Measurements from ENCODE around the gene FIGNL2. TPM values are rescaled to one million over a fixed set of nuclear protein-coding genes. Genes with fewer than 3 reads are reported as not detected.

Gene FIGNL2
- total and polyA plus RNA-seq, 2 donors: 0.38 to 0.52 TPM

DNA sequence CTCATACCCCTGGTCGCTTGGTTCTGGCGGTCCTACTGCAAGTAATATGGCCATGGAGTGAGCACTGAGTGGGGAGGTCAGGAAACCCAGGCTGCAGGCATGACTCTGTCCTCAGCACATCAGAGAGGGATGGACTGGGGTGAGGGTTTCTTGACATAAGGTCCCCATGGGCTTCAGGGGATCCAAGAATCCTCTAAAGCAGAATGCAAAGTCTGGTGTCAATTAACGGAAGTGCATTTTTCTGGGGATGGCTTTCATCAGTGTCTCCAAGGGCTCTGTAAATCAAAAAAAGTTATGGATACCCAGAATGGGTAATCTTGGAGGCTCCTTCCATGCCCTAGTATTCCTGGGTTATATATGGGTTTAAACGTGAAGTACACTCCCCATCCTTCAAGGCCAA is 3.7 kb downstream of the FIGNL2 start:
- Histone ChIP-seq H3K9me3 (ENCODE audit: control insufficient read depth in 2 of 2, insufficient read depth in 1 of 2, low read length in 1 of 2) (peaks cover 3 to 4% of the 10 kb centered on the region in 2 donors), H3K27me3 (ENCODE audit: control insufficient read depth in 2 of 2, insufficient read depth in 1 of 2, low read length in 1 of 2) (peaks cover 38 to 72% of the 10 kb centered on the region in 2 donors), H3K36me3 (ENCODE audit: control insufficient read depth in 2 of 2, insufficient read depth in 2 of 2, low read length in 1 of 2) (no peaks in the 10 kb centered on the region), H3K27ac (ENCODE audit: low read depth in 1 of 2, low read length in 1 of 2) (no peak overlapping the region), H3K4me3 (ENCODE audit: low read length in 2 of 2) (no peak overlapping the region), H3K4me1 (ENCODE audit: control insufficient read depth in 2 of 2, insufficient read depth in 2 of 2, low read length in 2 of 2) (peaks cover 5 to 22% of the 10 kb centered on the region in 2 donors)
- DNase-seq (ENCODE audit: low read depth in 6 of 9, low spot score in 9 of 9): no peak
- 98% methylated on average over 4 of the region's 4 CpGs for WGBS

- no peaks in the 10 kb centered on the region for H3K36me3 ChIP-seq (ENCODE audit: control insufficient read depth in 2 of 2, insufficient read depth in 2 of 2, low read length in 1 of 2)
- H3K4me1 ChIP-seq (ENCODE audit: control insufficient read depth in 2 of 2, insufficient read depth in 2 of 2, low read length in 2 of 2): peaks cover 0 to 14% of the 10 kb centered on the region in 2 donors
- H3K4me3 ChIP-seq (ENCODE audit: low read length in 2 of 2): no peak overlapping the region
- WGBS: 94% methylated on average over 6 of the region's 6 CpGs
- no peak for DNase-seq (ENCODE audit: low read depth in 6 of 9, low spot score in 9 of 9)
- H3K27me3 ChIP-seq (ENCODE audit: control insufficient read depth in 2 of 2, insufficient read depth in 1 of 2, low read length in 1 of 2): peaks cover 10 to 51% of the 10 kb centered on the region in 2 donors
- no peak overlapping the region for H3K27ac ChIP-seq (ENCODE audit: low read depth in 1 of 2, low read length in 1 of 2)
- peaks cover 0 to 1% of the 10 kb centered on the region in 2 donors for H3K9me3 ChIP-seq (ENCODE audit: control insufficient read depth in 2 of 2, insufficient read depth in 1 of 2, low read length in 1 of 2)
Observed at GRCh38 chr12:51841727-51842126, 6.8 kb downstream of the FIGNL2 start.

DNA sequence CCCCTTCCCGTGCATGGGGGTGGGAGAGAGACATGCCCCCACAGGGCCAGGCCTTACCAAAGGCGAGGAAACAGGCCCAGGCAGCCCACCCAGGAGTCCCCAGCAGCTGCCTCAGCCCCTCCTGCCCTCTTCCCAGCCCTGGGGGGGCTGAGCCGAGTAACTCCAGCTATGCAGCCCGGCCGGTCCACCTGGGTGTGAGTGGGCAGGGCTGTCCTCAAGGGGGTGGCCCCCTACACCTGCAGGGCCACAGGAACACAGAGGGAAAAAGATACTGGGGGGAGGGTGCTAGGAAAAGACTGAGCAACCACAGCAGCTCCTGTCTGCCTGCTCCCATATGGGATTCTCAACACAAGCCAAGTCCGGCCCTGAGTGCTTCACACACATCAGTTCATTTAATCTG is 7.6 kb downstream of the FIGNL2 start:
- Histone ChIP-seq H3K27ac (ENCODE audit: low read depth in 1 of 2, low read length in 1 of 2) (no peak overlapping the region), H3K36me3 (ENCODE audit: control insufficient read depth in 2 of 2, insufficient read depth in 2 of 2, low read length in 1 of 2) (no peaks in the 10 kb centered on the region), H3K27me3 (ENCODE audit: control insufficient read depth in 2 of 2, insufficient read depth in 1 of 2, low read length in 1 of 2) (peaks cover 3 to 44% of the 10 kb centered on the region in 2 donors), H3K4me3 (ENCODE audit: low read length in 2 of 2) (no peak overlapping the region), H3K4me1 (ENCODE audit: control insufficient read depth in 2 of 2, insufficient read depth in 2 of 2, low read length in 2 of 2) (peaks cover 0 to 6% of the 10 kb centered on the region in 2 donors), H3K9me3 (ENCODE audit: control insufficient read depth in 2 of 2, insufficient read depth in 1 of 2, low read length in 1 of 2) (no peaks in the 10 kb centered on the region)
- 92% methylated on average over 6 of the region's 6 CpGs for WGBS
- no peak for DNase-seq (ENCODE audit: low read depth in 6 of 9, low spot score in 9 of 9)

- Histone ChIP-seq H3K9me3 (ENCODE audit: control insufficient read depth in 2 of 2, insufficient read depth in 1 of 2, low read length in 1 of 2) (no peaks in the 10 kb centered on the region), H3K4me1 (ENCODE audit: control insufficient read depth in 2 of 2, insufficient read depth in 2 of 2, low read length in 2 of 2) (peaks cover 0 to 6% of the 10 kb centered on the region in 2 donors), H3K36me3 (ENCODE audit: control insufficient read depth in 2 of 2, insufficient read depth in 2 of 2, low read length in 1 of 2) (no peaks in the 10 kb centered on the region), H3K27me3 (ENCODE audit: control insufficient read depth in 2 of 2, insufficient read depth in 1 of 2, low read length in 1 of 2) (peaks cover 0 to 33% of the 10 kb centered on the region in 2 donors), H3K4me3 (ENCODE audit: low read length in 2 of 2) (no peak overlapping the region), H3K27ac (ENCODE audit: low read depth in 1 of 2, low read length in 1 of 2) (no peak overlapping the region)
- DNase-seq (ENCODE audit: low read depth in 6 of 9, low spot score in 9 of 9): no peak
- 92% methylated on average over 5 of the region's 5 CpGs for WGBS
Observed at GRCh38 chr12:51839310-51839947, 9.1 kb downstream of the FIGNL2 start.

- Histone ChIP-seq H3K4me1 (ENCODE audit: control insufficient read depth in 2 of 2, insufficient read depth in 2 of 2, low read length in 2 of 2) (peaks cover 0 to 6% of the 10 kb centered on the region in 2 donors), H3K27me3 (ENCODE audit: control insufficient read depth in 2 of 2, insufficient read depth in 1 of 2, low read length in 1 of 2) (peaks cover 0 to 31% of the 10 kb centered on the region in 2 donors), H3K27ac (ENCODE audit: low read depth in 1 of 2, low read length in 1 of 2) (no peak overlapping the region), H3K36me3 (ENCODE audit: control insufficient read depth in 2 of 2, insufficient read depth in 2 of 2, low read length in 1 of 2) (no peaks in the 10 kb centered on the region), H3K4me3 (ENCODE audit: low read length in 2 of 2) (no peak overlapping the region), H3K9me3 (ENCODE audit: control insufficient read depth in 2 of 2, insufficient read depth in 1 of 2, low read length in 1 of 2) (no peaks in the 10 kb centered on the region)
- no peak for DNase-seq (ENCODE audit: low read depth in 6 of 9, low spot score in 9 of 9)
- WGBS: 94% methylated on average over 4 of the region's 4 CpGs
Observed at GRCh38 chr12:51838762-51839161, 9.8 kb downstream of the FIGNL2 start.

DNA sequence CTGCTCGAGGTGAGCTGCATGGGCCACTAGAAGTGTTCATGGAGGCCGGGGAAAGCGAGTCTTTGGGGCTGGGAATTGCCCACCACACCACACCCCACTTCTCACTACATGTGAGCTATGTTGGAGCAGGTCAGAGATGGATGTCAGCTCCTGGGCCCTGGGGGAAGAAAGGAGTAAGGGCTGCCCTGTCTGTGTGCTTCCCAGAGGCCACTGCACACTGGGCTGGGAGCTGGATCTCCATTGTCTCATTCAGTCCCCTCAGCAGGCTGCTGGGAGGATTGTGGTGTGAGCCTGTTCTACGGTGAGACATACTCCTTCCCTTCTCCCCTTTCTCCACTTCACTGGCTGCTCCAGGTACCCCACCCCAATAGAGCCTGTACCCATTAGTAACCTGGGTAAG is 10.5 kb downstream of the FIGNL2 start:
- no peaks in the 10 kb centered on the region for H3K9me3 ChIP-seq (ENCODE audit: control insufficient read depth in 2 of 2, insufficient read depth in 1 of 2, low read length in 1 of 2)
- H3K27ac ChIP-seq (ENCODE audit: low read depth in 1 of 2, low read length in 1 of 2): no peak overlapping the region
- H3K36me3 ChIP-seq (ENCODE audit: control insufficient read depth in 2 of 2, insufficient read depth in 2 of 2, low read length in 1 of 2): no peaks in the 10 kb centered on the region
- peaks cover 0 to 8% of the 10 kb centered on the region in 2 donors for H3K4me1 ChIP-seq (ENCODE audit: control insufficient read depth in 2 of 2, insufficient read depth in 2 of 2, low read length in 2 of 2)
- DNase-seq (ENCODE audit: low read depth in 6 of 9, low spot score in 9 of 9): no peak
- no peak overlapping the region for H3K4me3 ChIP-seq (ENCODE audit: low read length in 2 of 2)
- peaks cover 0 to 36% of the 10 kb centered on the region in 2 donors for H3K27me3 ChIP-seq (ENCODE audit: control insufficient read depth in 2 of 2, insufficient read depth in 1 of 2, low read length in 1 of 2)
- WGBS: 91% methylated on average over 4 of the region's 4 CpGs

- H3K27me3 ChIP-seq (ENCODE audit: control insufficient read depth in 2 of 2, insufficient read depth in 1 of 2, low read length in 1 of 2): peaks cover 0 to 36% of the 10 kb centered on the region in 2 donors
- no peak for DNase-seq (ENCODE audit: low read depth in 6 of 9, low spot score in 9 of 9)
Observed at GRCh38 chr12:51837286-51837685, 11.2 kb downstream of the FIGNL2 start.

GRCh38 chr12:51836827-51837173 is 11.7 kb downstream of the FIGNL2 start:
- no peak overlapping the region for H3K4me3 ChIP-seq (ENCODE audit: low read length in 2 of 2)
- H3K4me1 ChIP-seq (ENCODE audit: control insufficient read depth in 2 of 2, insufficient read depth in 2 of 2, low read length in 2 of 2): peaks cover 4 to 16% of the 10 kb centered on the region in 2 donors
- H3K27ac ChIP-seq (ENCODE audit: low read depth in 1 of 2, low read length in 1 of 2): no peak overlapping the region
- 93% methylated on average over 6 of the region's 6 CpGs for WGBS
- H3K27me3 ChIP-seq (ENCODE audit: control insufficient read depth in 2 of 2, insufficient read depth in 1 of 2, low read length in 1 of 2): peaks cover 0 to 33% of the 10 kb centered on the region in 2 donors
- no peak for DNase-seq (ENCODE audit: low read depth in 6 of 9, low spot score in 9 of 9)
- H3K36me3 ChIP-seq (ENCODE audit: control insufficient read depth in 2 of 2, insufficient read depth in 2 of 2, low read length in 1 of 2): no peaks in the 10 kb centered on the region
- no peaks in the 10 kb centered on the region for H3K9me3 ChIP-seq (ENCODE audit: control insufficient read depth in 2 of 2, insufficient read depth in 1 of 2, low read length in 1 of 2)

More at GRCh38 chr12:51837286-51837685, 11.2 kb downstream of the FIGNL2 start:
- H3K36me3 ChIP-seq (ENCODE audit: control insufficient read depth in 2 of 2, insufficient read depth in 2 of 2, low read length in 1 of 2): no peaks in the 10 kb centered on the region
- WGBS: 92% methylated on average over 7 of the region's 7 CpGs
- no peak overlapping the region for H3K4me3 ChIP-seq (ENCODE audit: low read length in 2 of 2)
- H3K27ac ChIP-seq (ENCODE audit: low read depth in 1 of 2, low read length in 1 of 2): no peak overlapping the region
- no peaks in the 10 kb centered on the region for H3K9me3 ChIP-seq (ENCODE audit: control insufficient read depth in 2 of 2, insufficient read depth in 1 of 2, low read length in 1 of 2)
- peaks cover 4 to 15% of the 10 kb centered on the region in 2 donors for H3K4me1 ChIP-seq (ENCODE audit: control insufficient read depth in 2 of 2, insufficient read depth in 2 of 2, low read length in 2 of 2)

- Histone ChIP-seq H3K27ac (ENCODE audit: low read depth in 1 of 2, low read length in 1 of 2) (no peak overlapping the region), H3K36me3 (ENCODE audit: control insufficient read depth in 2 of 2, insufficient read depth in 2 of 2, low read length in 1 of 2) (no peaks in the 10 kb centered on the region), H3K4me3 (ENCODE audit: low read length in 2 of 2) (no peak overlapping the region), H3K4me1 (ENCODE audit: control insufficient read depth in 2 of 2, insufficient read depth in 2 of 2, low read length in 2 of 2) (peaks cover 4 to 16% of the 10 kb centered on the region in 2 donors), H3K9me3 (ENCODE audit: control insufficient read depth in 2 of 2, insufficient read depth in 1 of 2, low read length in 1 of 2) (no peaks in the 10 kb centered on the region), H3K27me3 (ENCODE audit: control insufficient read depth in 2 of 2, insufficient read depth in 1 of 2, low read length in 1 of 2) (peaks cover 0 to 33% of the 10 kb centered on the region in 2 donors)
- WGBS: 86% methylated on average over 13 of the region's 13 CpGs
- DNase-seq (ENCODE audit: low read depth in 6 of 9, low spot score in 9 of 9): no peak
Observed at GRCh38 chr12:51836041-51836826, 12.3 kb downstream of the FIGNL2 start.

Data from thymus (tissue), 11 donors.